ENCODE measurements around the gene TRMT61A.
A peak's percentile ranks its signal among the peaks of the same experiment; 100 is the strongest.

The TRMT61A gene

GRCh38 chr14:103528587-103529382, at the start of gene TRMT61A:
TRMT61A (plus strand) TSS chr14:103529196; CDS start chr14:103529979, 783 bp downstream.
- DNase-seq (ENCODE audit: low read depth in 2 of 2), result peak; percentile 66 to 68

GRCh38 chr14:103480595-103480994, 48.4 kb upstream of the TRMT61A start:
- DNase-seq (ENCODE audit: low read depth in 2 of 2), result no peak

GRCh38 chr14:103483600-103483999, 45.4 kb upstream of the TRMT61A start:
- DNase-seq (ENCODE audit: low read depth in 2 of 2), result no peak

- no peak for DNase-seq (ENCODE audit: low read depth in 2 of 2)
Measured at GRCh38 chr14:103485504-103485903, 43.5 kb upstream of the TRMT61A start.

GRCh38 chr14:103488071-103488470, 40.9 kb upstream of the TRMT61A start:
- no peak for DNase-seq (ENCODE audit: low read depth in 2 of 2)

- DNase-seq (ENCODE audit: low read depth in 2 of 2), result no peak
Measured at GRCh38 chr14:103488960-103489359, 40.0 kb upstream of the TRMT61A start.

GRCh38 chr14:103489621-103490020, 39.4 kb upstream of the TRMT61A start:
- no peak for DNase-seq (ENCODE audit: low read depth in 2 of 2)

- no peak for DNase-seq (ENCODE audit: low read depth in 2 of 2)
Measured at GRCh38 chr14:103491691-103492090, 37.3 kb upstream of the TRMT61A start.

- DNase-seq (ENCODE audit: low read depth in 2 of 2), result no peak
Measured at GRCh38 chr14:103492156-103492925, 36.7 kb upstream of the TRMT61A start.

- no peak for DNase-seq (ENCODE audit: low read depth in 2 of 2)
Measured at GRCh38 chr14:103495854-103496253, 33.1 kb upstream of the TRMT61A start.

- DNase-seq (ENCODE audit: low read depth in 2 of 2), result no peak
Measured at GRCh38 chr14:103496776-103497175, 32.2 kb upstream of the TRMT61A start.

- DNase-seq (ENCODE audit: low read depth in 2 of 2), result no peak
Measured at GRCh38 chr14:103499709-103500108, 29.3 kb upstream of the TRMT61A start.

- DNase-seq (ENCODE audit: low read depth in 2 of 2), result peak; percentile 47 to 77
Measured at GRCh38 chr14:103500148-103500990, 28.6 kb upstream of the TRMT61A start.

GRCh38 chr14:103501041-103501870, 27.7 kb upstream of the TRMT61A start:
- no peak for DNase-seq (ENCODE audit: low read depth in 2 of 2)

GRCh38 chr14:103501921-103502669, 26.9 kb upstream of the TRMT61A start:
- no peak for DNase-seq (ENCODE audit: low read depth in 2 of 2)

- DNase-seq (ENCODE audit: low read depth in 2 of 2), result no peak
Measured at GRCh38 chr14:103502877-103503276, 26.1 kb upstream of the TRMT61A start.

GRCh38 chr14:103503296-103503695, 25.7 kb upstream of the TRMT61A start:
- no peak for DNase-seq (ENCODE audit: low read depth in 2 of 2)

- DNase-seq (ENCODE audit: low read depth in 2 of 2), result no peak
Measured at GRCh38 chr14:103504991-103505565, 23.9 kb upstream of the TRMT61A start.

- DNase-seq (ENCODE audit: low read depth in 2 of 2), result no peak
Measured at GRCh38 chr14:103507751-103508150, 21.2 kb upstream of the TRMT61A start.
